Aorta (tissue), 5 donors: Measurements from ENCODE around the gene NTM. TPM values are rescaled to one million over a fixed set of nuclear protein-coding genes. Genes with fewer than 3 reads are reported as not detected.
"Not testable (repeated sequence)": the region's sequence is repeated elsewhere in the genome, so short reads cannot be mapped to it uniquely, and the experiment has no call there.

ENCODE experiments used
- ATAC-seq: fragments of 200-7000 bp; cut with Tn5 transposase; one replicate; pipeline ENCODE4 v1.9.1; 2022; ENCODE audit warnings: moderate library complexity; ENCODE audit not compliant: low FRiP score
- DNase-seq, 2 donors: peaks; one replicate each; pipeline ENCODE4 v3.0.0-alpha.2; 2020
- H3K27ac ChIP-seq, 2 donors: one replicate each; pipeline ENCODE4 v1.5.1; 2013; ENCODE audit warnings: low read length in 2 of 2, mild to moderate bottlenecking in 2 of 2, moderate library complexity in 2 of 2, control low read depth in 1 of 2, inconsistent platforms in 1 of 2, low read depth in 1 of 2
- H3K27me3 ChIP-seq, 2 donors: one replicate each; pipeline ENCODE4 v1.6.1; 2013; ENCODE audit warnings: control low read depth in 1 of 2, low read length in 1 of 2, mild to moderate bottlenecking in 1 of 2, moderate library complexity in 1 of 2; ENCODE audit not compliant: insufficient read depth in 2 of 2, control insufficient read depth in 1 of 2
- H3K36me3 ChIP-seq, 2 donors: one replicate each; pipeline ENCODE4 v1.6.1; 2013; ENCODE audit warnings: control low read depth in 1 of 2, low read length in 1 of 2, mild to moderate bottlenecking in 1 of 2; ENCODE audit not compliant: insufficient read depth in 2 of 2, control insufficient read depth in 1 of 2
- H3K4me1 ChIP-seq, 2 donors: one replicate each; pipeline ENCODE4 v1.6.1; 2013; ENCODE audit warnings: low read length in 2 of 2, control low read depth in 1 of 2, mild to moderate bottlenecking in 1 of 2, moderate library complexity in 1 of 2; ENCODE audit not compliant: insufficient read depth in 2 of 2, control insufficient read depth in 1 of 2
- H3K4me3 ChIP-seq, 2 donors: one replicate each; pipeline ENCODE4 v1.5.1; 2013; ENCODE audit warnings: low read length in 2 of 2, control low read depth in 1 of 2, mild to moderate bottlenecking in 1 of 2
- H3K9me3 ChIP-seq: one replicate; pipeline ENCODE4 v1.6.1; 2013; ENCODE audit warnings: mild to moderate bottlenecking, low read length; ENCODE audit not compliant: control insufficient read depth
- WGBS, 2 donors: extraction: QIAGEN DNeasy Blood & Tissue Kit; methylation state at CpG; one replicate each; pipeline ENCODE4 v1.1.7; 2013; 5-methylcytosine and 5-hydroxymethylcytosine counted together
- intact Hi-C, 2 donors: fragments of 100-400 bp; cut with DNase I; formaldehyde crosslinking; loops; one replicate each; pipeline versions ENCODE4 v1.14.2 to v1.15.0; 2022
- polyA plus RNA-seq, 2 donors: library from polyadenylated mRNA; stranded (reverse); fragments of 200-250 nt; gene quantifications; one replicate each; pipeline ENCODE4 v1.2.3, GENCODE V29; 2013
- total RNA-seq, 2 donors: library from RNA; stranded (reverse); fragmentation: NEBNext Ultra II Directional; extraction: Animal tissue kit (Norgen Biotek cat#: 25700); gene quantifications; one replicate each; pipeline ENCODE4 v1.2.1, GENCODE V29; 2021
- donor health status: healthy with polysubstance abuse.
- donor health status: Bipolar disorder and iron deficiency.
- donor health status: DM: no; HTN: no; CAD: no.
- donor health status: DM: no; HTN: no; CAD: no.
- donor health status: DM: yes; HTN: yes; CAD: no.

The NTM gene
- total and polyA plus RNA-seq, 4 donors = 0.28 to 5.3 (median 1.9) TPM; not detected in 1

GRCh38 chr11:131677828-131678470, 307.5 kb downstream of the NTM start:
- no peaks in the 10 kb centered on the region for H3K9me3 ChIP-seq
- H3K4me1 ChIP-seq = no peaks in the 10 kb centered on the region
- no peaks in the 10 kb centered on the region for H3K27me3 ChIP-seq
- H3K4me3 ChIP-seq = no peak overlapping the region
- ATAC-seq = no peak
- no peak for DNase-seq
- 45 to 74% methylated on average over 4 of the region's 4 CpGs for WGBS, 2 donors
- H3K27ac ChIP-seq = no peak overlapping the region
- intact Hi-C loops = loop anchor here (5.0 to 10.0 kb wide), 2 partner anchors 613 to 756 kb away; no protein-coding TSS in a partner anchor
- H3K36me3 ChIP-seq = no peaks in the 10 kb centered on the region

- Histone ChIP-seq H3K9me3 (no peaks in the 10 kb centered on the region), H3K4me1 (no peaks in the 10 kb centered on the region), H3K27me3 (no peaks in the 10 kb centered on the region), H3K4me3 (no peak overlapping the region), H3K27ac (no peak overlapping the region), H3K36me3 (no peaks in the 10 kb centered on the region)
- intact Hi-C loops = loop anchor here (5.0 to 10.0 kb wide), 2 partner anchors 614 to 756 kb away; no protein-coding TSS in a partner anchor
- 85% methylated on average over 13 of the region's 13 CpGs for WGBS, 2 donors
- DNase-seq = no peak
- no peak for ATAC-seq
Measured at GRCh38 chr11:131678658-131679340, 308.4 kb downstream of the NTM start.

DNA sequence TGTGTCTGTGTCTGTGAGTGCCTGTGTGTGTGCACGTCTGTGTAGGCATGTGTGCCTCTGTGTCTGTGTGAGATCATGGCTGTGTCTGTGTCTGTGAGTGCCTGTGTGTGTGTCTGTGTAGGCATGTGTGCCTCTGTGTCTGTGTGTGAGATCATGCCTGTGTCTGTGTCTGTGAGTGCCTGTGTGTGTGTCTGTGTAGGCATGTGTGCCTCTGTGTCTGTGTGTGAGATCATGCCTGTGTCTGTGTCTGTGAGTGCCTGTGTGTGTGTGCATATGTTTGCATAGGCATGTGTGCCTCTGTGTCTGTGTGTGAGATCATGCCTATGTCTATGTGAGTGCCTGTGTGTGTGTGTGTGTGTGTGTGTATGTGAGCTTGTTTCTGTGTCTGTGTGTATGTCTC, 310.0 kb downstream of the NTM start:
- DNase-seq, H3K4me1 ChIP-seq, H3K4me3 ChIP-seq, H3K27me3 ChIP-seq, intact Hi-C loops, H3K9me3 ChIP-seq, H3K36me3 ChIP-seq, H3K27ac ChIP-seq: not testable (repeated sequence)
- WGBS, 2 donors = 66 to 76% methylated on average over 1 of the region's 1 CpG
- peak; percentile 26 for ATAC-seq

- Histone ChIP-seq H3K36me3 (no peaks in the 10 kb centered on the region), H3K27ac (no peak overlapping the region), H3K27me3 (no peaks in the 10 kb centered on the region), H3K4me3 (no peak overlapping the region), H3K4me1 (no peaks in the 10 kb centered on the region), H3K9me3 (no peaks in the 10 kb centered on the region)
- ATAC-seq (no peak), DNase-seq (no peak)
- intact Hi-C loops = no loop called here
- 71 to 80% methylated on average over 9 of the region's 9 CpGs for WGBS, 2 donors
Measured at GRCh38 chr11:131681920-131682319, 311.5 kb downstream of the NTM start.

DNA sequence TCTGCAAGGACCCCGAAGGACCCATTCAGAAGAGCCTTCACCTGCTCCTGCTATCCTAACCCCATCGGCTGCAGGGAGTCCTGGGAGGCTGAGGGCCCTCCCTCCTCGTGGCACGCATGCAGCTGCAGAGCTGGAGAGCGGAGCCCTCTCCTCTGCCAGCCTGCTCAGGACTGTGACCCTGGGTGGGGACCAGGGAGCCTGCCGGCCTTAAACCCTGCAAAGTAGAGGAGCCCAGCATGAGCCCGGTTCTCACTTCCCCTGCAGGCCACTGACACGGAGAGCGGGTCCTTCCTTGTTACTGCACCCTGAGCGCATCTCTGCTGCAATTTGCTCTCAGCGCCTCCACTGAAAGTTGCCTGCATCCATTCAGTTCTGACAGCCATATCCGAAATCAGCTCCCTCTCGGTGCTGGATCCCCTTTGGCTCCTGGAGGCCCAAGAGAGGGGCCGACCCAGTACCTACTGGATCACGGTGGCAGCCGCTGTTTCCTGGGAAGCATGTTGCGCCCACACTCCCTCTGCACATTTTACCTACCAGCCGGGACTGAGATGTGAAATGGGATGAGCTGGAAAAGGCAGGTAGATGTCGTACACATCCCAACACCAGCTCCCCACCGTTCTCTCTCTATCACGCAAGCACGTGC, 312.1 kb downstream of the NTM start:
- ATAC-seq (no peak), DNase-seq (no peak)
- intact Hi-C loops = no loop called here
- Histone ChIP-seq H3K36me3 (no peaks in the 10 kb centered on the region), H3K27ac (no peak overlapping the region), H3K4me3 (no peak overlapping the region), H3K27me3 (no peaks in the 10 kb centered on the region), H3K9me3 (no peaks in the 10 kb centered on the region), H3K4me1 (no peaks in the 10 kb centered on the region)
- WGBS, 2 donors = 82 to 83% methylated on average over 22 of the region's 22 CpGs

DNA sequence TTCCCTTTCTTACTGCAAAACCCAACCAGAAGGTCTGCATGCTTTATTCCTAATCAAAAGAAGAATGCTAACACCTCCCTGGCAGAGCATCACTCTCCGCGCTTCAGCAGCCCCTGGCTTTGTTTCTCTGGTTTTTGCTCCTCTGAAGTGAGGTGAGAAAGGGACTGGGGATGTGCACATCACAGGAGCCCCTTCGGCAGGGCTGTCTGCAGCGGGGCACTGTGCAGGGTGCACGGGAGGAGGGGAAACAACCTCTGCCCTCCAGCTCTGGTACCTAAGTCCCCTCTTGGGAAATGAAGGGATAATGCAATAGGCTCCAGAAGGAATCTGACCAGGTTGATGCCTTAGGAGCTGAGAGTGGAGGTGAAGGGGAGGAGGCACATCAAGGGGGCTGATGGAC, 312.7 kb downstream of the NTM start:
- no peaks in the 10 kb centered on the region for H3K4me1 ChIP-seq
- intact Hi-C loops = no loop called here
- no peak overlapping the region for H3K27ac ChIP-seq
- H3K27me3 ChIP-seq = no peaks in the 10 kb centered on the region
- ATAC-seq (no peak), DNase-seq (no peak)
- no peaks in the 10 kb centered on the region for H3K9me3 ChIP-seq
- H3K36me3 ChIP-seq = no peaks in the 10 kb centered on the region
- 84% methylated on average over 5 of the region's 5 CpGs for WGBS, 2 donors
- H3K4me3 ChIP-seq = no peak overlapping the region

DNA sequence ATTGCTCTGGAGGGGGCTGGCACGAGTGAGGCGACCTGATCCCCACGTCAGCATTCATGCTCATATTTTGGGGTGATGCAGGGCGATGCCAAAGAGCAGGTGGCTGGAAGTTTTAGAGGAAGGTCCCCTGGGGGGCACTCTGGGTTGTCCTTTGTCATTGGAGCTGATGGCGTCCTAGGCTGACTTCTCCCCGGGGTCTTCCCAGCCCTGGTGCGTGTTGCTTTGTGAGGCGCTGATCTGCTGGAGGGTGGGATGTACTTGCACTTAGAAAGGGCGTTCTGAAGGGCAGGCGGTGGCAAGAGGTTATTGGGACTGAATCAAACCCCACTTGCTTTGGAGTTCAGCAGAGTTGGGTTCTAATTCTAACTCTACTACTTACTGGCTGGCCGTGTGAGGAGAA, 313.3 kb downstream of the NTM start:
- intact Hi-C loops = no loop called here
- ATAC-seq (no peak), DNase-seq (no peak)
- Histone ChIP-seq H3K9me3 (no peaks in the 10 kb centered on the region), H3K4me3 (no peak overlapping the region), H3K27ac (no peak overlapping the region), H3K4me1 (no peaks in the 10 kb centered on the region), H3K36me3 (no peaks in the 10 kb centered on the region), H3K27me3 (no peaks in the 10 kb centered on the region)
- WGBS, 2 donors = 85% methylated on average over 11 of the region's 11 CpGs

DNA sequence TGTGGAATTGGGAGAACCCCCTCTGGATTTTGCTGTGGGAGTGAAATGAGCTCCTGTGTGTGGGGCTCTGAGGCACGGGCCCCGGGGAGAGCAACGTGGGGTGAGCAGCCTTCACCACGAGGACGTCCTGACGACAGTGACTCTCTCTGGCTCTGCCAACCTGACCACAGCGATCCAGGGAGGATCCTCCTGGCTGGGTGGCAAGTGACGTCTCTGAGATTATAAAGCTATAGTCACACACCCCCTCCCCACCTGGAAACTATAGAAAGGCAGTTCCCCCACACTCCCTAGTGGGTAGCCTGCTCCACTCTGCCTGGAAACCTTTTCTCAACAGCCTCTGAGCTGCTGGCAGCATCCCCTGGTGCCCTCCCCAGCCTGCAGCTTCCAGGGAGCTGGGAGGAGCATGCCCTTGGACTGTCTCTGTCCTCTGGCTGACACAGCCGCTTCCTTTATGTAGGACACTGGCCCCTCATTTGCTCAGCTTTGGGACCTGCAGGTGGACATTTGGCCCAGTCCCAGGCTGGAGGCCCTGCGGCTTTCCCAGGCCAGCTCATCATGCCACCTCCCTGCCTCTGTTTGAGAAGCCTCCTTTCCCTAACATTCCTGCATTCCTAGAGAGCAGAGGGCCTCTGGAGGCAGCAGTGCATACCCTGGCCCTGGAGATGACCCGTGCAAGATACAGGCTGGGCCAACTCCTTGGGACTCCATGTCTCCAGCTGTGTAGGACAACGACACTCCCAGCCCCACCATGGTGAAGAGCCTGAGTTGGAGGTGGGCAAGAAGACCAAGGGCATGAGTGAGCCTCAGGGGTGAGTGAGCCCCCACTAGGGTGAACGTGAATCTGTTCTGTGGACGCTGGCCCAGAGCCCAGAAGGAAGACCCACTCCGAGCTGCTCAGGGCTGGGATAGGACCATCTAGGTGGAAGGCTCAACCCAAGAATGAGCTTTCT, 314.0 kb downstream of the NTM start:
- ATAC-seq (no peak), DNase-seq (no peak)
- intact Hi-C loops = no loop called here
- H3K4me3 ChIP-seq = no peak overlapping the region
- H3K27me3 ChIP-seq = no peaks in the 10 kb centered on the region
- no peak overlapping the region for H3K27ac ChIP-seq
- WGBS, 2 donors = 79 to 84% methylated on average over 15 of the region's 15 CpGs
- H3K9me3 ChIP-seq = no peaks in the 10 kb centered on the region
- no peaks in the 10 kb centered on the region for H3K36me3 ChIP-seq
- no peaks in the 10 kb centered on the region for H3K4me1 ChIP-seq
